Measurements from ENCODE around the gene RARS1.

GRCh38 chr5:168489059-168489458 is 2.8 kb downstream of the RARS1 start:
- TF ChIP-seq CTCF (IDR thresholded peaks at IDR 0.05) (no peak), POLR2A (IDR thresholded peaks at IDR 0.05) (no peak)

Data from thyroid gland (tissue), 4 donors.